GM18858 (cell line): ENCODE measurements around the gene ZNF317.
"Not testable (repeated sequence)": the region's sequence is repeated elsewhere in the genome, so short reads cannot be mapped to it uniquely, and the experiment has no call there.

Source experiments
- ATAC-seq: cut with Tn5 transposase; IDR thresholded peaks from one replicate; pipeline ENCODE4 v1.9.1; 2021; ENCODE audit not compliant: unreplicated experiment

The ZNF317 gene

GRCh38 chr19:9171393-9171991, 31.3 kb downstream of the ZNF317 start:
- ATAC-seq, result no peak

- no peak for ATAC-seq
Observed at GRCh38 chr19:9175326-9175725, 35.1 kb downstream of the ZNF317 start.

- no peak for ATAC-seq
Observed at GRCh38 chr19:9178901-9179300, 38.7 kb downstream of the ZNF317 start, which contains the start of gene OR7D2. OR7D2 (plus strand) TSS chr19:9178979; CDS start chr19:9185782, 6,803 bp downstream.

- ATAC-seq, result no peak
Observed at GRCh38 chr19:9183000-9183399, 42.8 kb downstream of the ZNF317 start.

- ATAC-seq, result no peak
Observed at GRCh38 chr19:9187191-9187590, 47.0 kb downstream of the ZNF317 start.

DNA sequence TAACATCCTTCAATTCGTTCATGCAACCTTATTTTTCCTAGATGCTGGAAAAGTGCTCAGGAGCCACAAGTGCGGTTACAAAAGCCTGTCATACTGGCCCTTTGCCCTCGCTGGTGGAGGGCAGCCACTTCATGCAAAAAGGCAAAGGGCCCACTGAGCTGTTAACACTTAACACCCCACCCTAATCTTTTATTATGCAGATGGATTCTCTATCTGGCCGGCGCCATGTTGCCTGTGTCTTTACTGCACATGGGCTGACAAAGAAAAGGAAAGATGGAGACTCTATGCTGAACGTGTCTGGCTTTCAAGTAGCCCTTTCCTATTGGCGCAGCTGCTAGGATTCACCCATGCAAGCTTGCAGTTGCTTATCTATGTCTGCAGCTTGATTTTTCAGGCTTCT, 49.3 kb downstream of the ZNF317 start:
- no peak for ATAC-seq

GRCh38 chr19:9198044-9198443, 57.8 kb downstream of the ZNF317 start:
- not testable (repeated sequence) for ATAC-seq

GRCh38 chr19:9205501-9206113, 65.4 kb downstream of the ZNF317 start:
- ATAC-seq, result no peak
